Left colon (tissue), 2 donors: ENCODE data around the gene RNF14. TPM values are rescaled to one million over a fixed set of nuclear protein-coding genes. Genes with fewer than 3 reads are reported as not detected.
"Not testable (repeated sequence)": the region's sequence is repeated elsewhere in the genome, so short reads cannot be mapped to it uniquely, and the experiment has no call there.

Experiments
- ATAC-seq: fragments of 200-7000 bp; cut with Tn5 transposase; one replicate; pipeline ENCODE4 v1.9.1; 2020; ENCODE audit warnings: mild to moderate bottlenecking, moderate library complexity
- DNase-seq, 2 donors: peaks; one replicate each; pipeline ENCODE4 v3.0.0-alpha.2; 2020
- intact Hi-C, 2 donors: fragments of 100-400 bp; cut with DNase I in 1 of 2; cut with micrococcal nuclease in 1 of 2; formaldehyde crosslinking; loops; one replicate each; pipeline versions ENCODE4 v1.11.2 to v1.14.0; 2022; cut with DNase I, micrococcal nuclease
- long read RNA-seq: library from polyadenylated mRNA; unstranded; transcript quantifications from one replicate; pipeline ENCODE4 v2.0.0, GENCODE V29; 2021
- total RNA-seq, 2 donors: library from RNA; stranded (reverse); fragmentation: NEBNext Ultra II Directional; extraction: Animal tissue kit (Norgen Biotek cat#: 25700); gene quantifications; one replicate each; pipeline ENCODE4 v1.2.1, GENCODE V29; 2021
- donor health status: DM: no; HTN: no; CAD: no.
- donor health status: DM: yes; HTN: yes; CAD: no.

RNF14 gene
- 10 to 100 TPM; 69.3 to 72.0 TPM for total RNA-seq
- long read RNA-seq, full-length matches to known transcripts = 33 of 61 reads
- long read RNA-seq, partial matches to known transcripts = 10 of 61 reads
- long read RNA-seq, other reads (novel, unspliced or antisense) = 18 of 61 reads

GRCh38 chr5:141968914-141969608, at the start of gene RNF14:
Gene RNF14, plus strand, starts transcription at chr5:141969105. Its CDS starts 4,484 bp downstream, at chr5:141973589.
- intact Hi-C loops = loop anchor here in 1 of 2 donors (10.0 kb wide), 1 partner anchor 284 kb away; the partner anchor contains the start of gene ARAP3
- peak; percentile 95 to 96 for DNase-seq
- ATAC-seq = peak; percentile 94

- DNase-seq (peak; percentile 31 to 51), ATAC-seq (peak; percentile 51)
- intact Hi-C loops = no loop called here
Observed at GRCh38 chr5:141919218-141920119, 49.4 kb upstream of the RNF14 start.

- ATAC-seq (no peak), DNase-seq (no peak)
- intact Hi-C loops = no loop called here
Observed at GRCh38 chr5:141920771-141921170, 48.1 kb upstream of the RNF14 start.

- intact Hi-C loops, DNase-seq: not testable (repeated sequence)
- peak; percentile 9 for ATAC-seq
Observed at GRCh38 chr5:141922827-141923447, 46.0 kb upstream of the RNF14 start.

- peak; percentile 96 for DNase-seq
- ATAC-seq = peak; percentile 91
- intact Hi-C loops = no loop called here
Observed at GRCh38 chr5:141923448-141924313, 45.2 kb upstream of the RNF14 start, which contains the start of gene DELE1. Gene DELE1, plus strand, starts transcription at chr5:141923871. Its CDS starts 71 bp downstream, at chr5:141923942.

- ATAC-seq (no peak), DNase-seq (no peak)
- intact Hi-C loops = no loop called here
Observed at GRCh38 chr5:141926434-141926833, 42.5 kb upstream of the RNF14 start.

GRCh38 chr5:141928051-141928450, 40.9 kb upstream of the RNF14 start:
- intact Hi-C loops = no loop called here
- ATAC-seq (no peak), DNase-seq (no peak)

- ATAC-seq = no peak
- intact Hi-C loops = no loop called here
- DNase-seq = no peak
Observed at GRCh38 chr5:141929398-141930058, 39.4 kb upstream of the RNF14 start.

GRCh38 chr5:141931694-141932093, 37.2 kb upstream of the RNF14 start:
- DNase-seq (no peak), ATAC-seq (no peak)
- intact Hi-C loops = no loop called here

GRCh38 chr5:141933151-141933550, 35.8 kb upstream of the RNF14 start:
- no peak for DNase-seq
- intact Hi-C loops = no loop called here
- ATAC-seq = no peak

GRCh38 chr5:141934099-141934844, 34.6 kb upstream of the RNF14 start:
- intact Hi-C loops = no loop called here
- DNase-seq (peak in 1 of 2 donors; percentile 66), ATAC-seq (peak; percentile 84)

GRCh38 chr5:141935538-141935937, 33.4 kb upstream of the RNF14 start:
- intact Hi-C loops = no loop called here
- no peak for ATAC-seq
- DNase-seq = no peak

- DNase-seq = no peak
- intact Hi-C loops = no loop called here
- peak; percentile 37 for ATAC-seq
Observed at GRCh38 chr5:141940695-141941271, 28.1 kb upstream of the RNF14 start.

- intact Hi-C loops = no loop called here
- ATAC-seq (no peak), DNase-seq (no peak)
Observed at GRCh38 chr5:141941307-141941706, 27.6 kb upstream of the RNF14 start.

- no peak for ATAC-seq
- intact Hi-C loops = no loop called here
- no peak for DNase-seq
Observed at GRCh38 chr5:141941779-141942178, 27.1 kb upstream of the RNF14 start.

GRCh38 chr5:141942185-141942857, 26.6 kb upstream of the RNF14 start:
- DNase-seq (no peak), ATAC-seq (no peak)
- intact Hi-C loops = no loop called here
